Measurements from ENCODE around the gene PABPC1L2B. TPM values are rescaled to one million over a fixed set of nuclear protein-coding genes. Genes with fewer than 3 reads are reported as not detected.

The PABPC1L2B gene
- total RNA-seq, result not detected in 2 replicates

GRCh38 chrX:73002733-73003132 lies at the start of gene PABPC1L2B:
TSS of gene PABPC1L2B (plus strand) at chrX:73002939. CDS start at chrX:73003643, 704 bp downstream.

Other genes with a start within 250 kb of the PABPC1L2B start
- not detected in 2 replicates for gene DMRTC1B, start 226.0 kb upstream of the PABPC1L2B start, total RNA-seq
- not detected in 2 replicates for gene FAM236B, start 220.3 kb upstream of the PABPC1L2B start, total RNA-seq
- not detected in 2 replicates for gene FAM236D, start 194.7 kb upstream of the PABPC1L2B start, total RNA-seq
- gene FAM236C, start 90.3 kb upstream of the PABPC1L2B start, total RNA-seq, result not detected in 2 replicates
- not detected in 2 replicates for gene FAM236A, start 64.7 kb upstream of the PABPC1L2B start, total RNA-seq
- not detected in 2 replicates for gene DMRTC1, start 59.1 kb upstream of the PABPC1L2B start, total RNA-seq
- gene PABPC1L2A, start 76.6 kb downstream of the PABPC1L2B start, total RNA-seq, result not detected in 2 replicates
- gene NAP1L2, start 211.9 kb downstream of the PABPC1L2B start, total RNA-seq, result 0.65 and 1.4 TPM in 2 replicates